Mammary epithelial cell (primary cell): ENCODE measurements around the gene HEPACAM.

Source experiments
- CTCF ChIP-seq, 2 donors: IDR thresholded peaks in 1 of 2; conservative IDR thresholded peaks in 1 of 2; 2 replicates each; pipeline ENCODE4 v1.5.1; 2011 to 2012; ENCODE audit warnings: inconsistent platforms in 2 of 2, low read length in 2 of 2, mild to moderate bottlenecking in 2 of 2, control low read depth in 1 of 2, low read depth in 1 of 2; ENCODE audit not compliant: insufficient read depth in 1 of 2; ENCODE audit errors: extremely low read depth in 1 of 2
- EZH2 ChIP-seq: IDR thresholded peaks from 2 replicates; pipeline ENCODE4 v1.6.1; 2012; ENCODE audit warnings: low read length, inconsistent platforms, borderline replicate concordance

- TF ChIP-seq CTCF (conservative IDR thresholded peaks at IDR 0.05 in 1 of 2, IDR thresholded peaks at IDR 0.05 in 1 of 2; ENCODE audit: extremely low read depth in 1 of 2, insufficient read depth in 1 of 2, low read depth in 1 of 2, low read length in 2 of 2): no peak
- TF ChIP-seq EZH2: no peak
These were observed 35.4 kb downstream of the HEPACAM start for GRCh38 chr11:124900464-124900863.
